ENCODE results near the gene TMPRSS4. TPM values are rescaled to one million over a fixed set of nuclear protein-coding genes. Genes with fewer than 3 reads are reported as not detected.

TMPRSS4 gene
- total RNA-seq, 1 experiment from 2014 or later: not detected

GRCh38 chr11:118057251-118058145 is 19.4 kb upstream of the TMPRSS4 start:
- H3K27ac Mint-ChIP-seq (ENCODE audit: low read depth, unreplicated experiment): no peak overlapping the region
- H3K36me3 Mint-ChIP-seq (ENCODE audit: insufficient read depth, unreplicated experiment): no peaks in the 10 kb centered on the region
- no peak for TF ChIP-seq CTCF (IDR thresholded peaks at IDR 0.05; ENCODE audit: unreplicated experiment)
- intact Hi-C loops (cut with micrococcal nuclease): no loop called here
- CTCF ChIA-PET: interaction anchor here (1.0 to 1.7 kb wide), 3 partner anchors 113 to 249 kb away, joined by 4 read pairs; no protein-coding TSS in a partner anchor
- H3K4me3 Mint-ChIP-seq (ENCODE audit: unreplicated experiment): no peak overlapping the region
- DNase-seq (ENCODE audit: unreplicated experiment): no peak
- H3K4me1 Mint-ChIP-seq (ENCODE audit: insufficient read depth, unreplicated experiment): no peaks in the 10 kb centered on the region
- peaks cover 25% of the 10 kb centered on the region for H3K27me3 Mint-ChIP-seq (ENCODE audit: insufficient read depth, unreplicated experiment)
- POLR2A ChIA-PET: interaction anchor here (0.6 to 0.8 kb wide), 2 partner anchors 33 to 44 kb away, joined by 3 read pairs; no protein-coding TSS in a partner anchor
- H3K9me3 Mint-ChIP-seq (ENCODE audit: unreplicated experiment): no peaks in the 10 kb centered on the region
- no TSS peak for BruUV-seq (replicated peaks)

DNA sequence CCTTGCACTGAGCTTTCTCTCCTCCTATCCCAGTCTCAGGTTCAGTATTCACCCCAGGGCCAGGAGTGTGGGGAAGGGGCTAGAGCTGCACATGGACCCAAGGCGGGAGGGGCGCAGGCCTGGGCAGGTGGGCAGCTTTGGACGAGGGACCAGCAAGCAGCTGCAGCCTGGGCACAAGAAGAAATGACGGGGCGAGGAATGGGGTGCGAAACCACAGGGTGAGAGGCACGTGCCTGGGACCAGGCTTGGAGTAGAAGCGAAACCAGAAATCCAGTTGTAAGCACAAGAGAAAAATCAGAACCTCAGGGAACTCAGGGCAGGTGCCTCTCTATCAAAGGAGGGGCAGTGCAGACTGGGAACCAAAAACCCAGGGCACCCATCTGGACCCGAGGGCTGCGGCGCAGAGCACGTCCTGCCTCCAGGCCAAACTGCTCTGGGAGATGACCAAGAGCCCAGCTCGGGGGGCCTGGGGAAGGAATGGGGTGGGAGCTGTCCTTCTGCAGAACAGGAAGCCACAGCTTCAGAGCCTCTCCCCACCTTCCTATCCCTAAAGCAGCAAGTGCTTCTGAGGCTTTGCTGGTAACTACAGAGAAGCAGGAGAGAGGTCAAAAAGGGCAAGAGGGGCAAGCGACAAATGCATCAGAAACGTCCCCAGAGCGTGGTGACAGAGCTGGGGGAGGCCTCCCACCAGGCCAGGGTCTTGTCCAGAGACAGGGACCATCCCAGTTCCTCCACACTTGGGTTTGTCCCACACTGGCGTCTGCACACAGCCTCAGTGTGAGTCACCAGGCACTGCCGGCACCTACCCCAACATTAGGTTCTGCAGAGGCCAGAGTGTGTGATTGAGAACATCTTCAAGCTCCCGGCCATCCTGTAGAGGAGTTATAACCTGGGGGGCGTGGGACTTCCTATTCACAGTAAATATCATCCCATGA is 18.3 kb upstream of the TMPRSS4 start:
- Mint-ChIP-seq H3K36me3 (ENCODE audit: insufficient read depth, unreplicated experiment) (no peaks in the 10 kb centered on the region), H3K27ac (ENCODE audit: low read depth, unreplicated experiment) (no peak overlapping the region), H3K4me3 (ENCODE audit: unreplicated experiment) (no peak overlapping the region), H3K27me3 (ENCODE audit: insufficient read depth, unreplicated experiment) (peaks cover 25% of the 10 kb centered on the region), H3K4me1 (ENCODE audit: insufficient read depth, unreplicated experiment) (no peaks in the 10 kb centered on the region), H3K9me3 (ENCODE audit: unreplicated experiment) (no peaks in the 10 kb centered on the region)
- ChIA-PET POLR2A (interaction anchor here (0.8 kb wide), 1 partner anchor 32 kb away, joined by 3 read pairs; no protein-coding TSS in a partner anchor), CTCF (interaction anchor here (0.6 to 1.4 kb wide), 5 partner anchors 20 to 515 kb away, joined by 3 to 6 read pairs (median 3); no protein-coding TSS in a partner anchor)
- DNase-seq (ENCODE audit: unreplicated experiment): no peak
- intact Hi-C loops (cut with micrococcal nuclease): no loop called here
- no peak for TF ChIP-seq CTCF (IDR thresholded peaks at IDR 0.05; ENCODE audit: unreplicated experiment)
- BruUV-seq (replicated peaks): no TSS peak

- Mint-ChIP-seq H3K36me3 (ENCODE audit: insufficient read depth, unreplicated experiment) (no peaks in the 10 kb centered on the region), H3K27me3 (ENCODE audit: insufficient read depth, unreplicated experiment) (peaks cover 25% of the 10 kb centered on the region), H3K4me1 (ENCODE audit: insufficient read depth, unreplicated experiment) (no peaks in the 10 kb centered on the region), H3K27ac (ENCODE audit: low read depth, unreplicated experiment) (no peak overlapping the region), H3K4me3 (ENCODE audit: unreplicated experiment) (no peak overlapping the region), H3K9me3 (ENCODE audit: unreplicated experiment) (no peaks in the 10 kb centered on the region)
- intact Hi-C loops (cut with micrococcal nuclease): no loop called here
- no TSS peak for BruUV-seq (replicated peaks)
- ChIA-PET POLR2A (interaction anchor here (0.6 kb wide), 1 partner anchor 241 kb away, joined by 3 read pairs; no protein-coding TSS in a partner anchor), CTCF (interaction anchor here (0.6 to 1.4 kb wide), 3 partner anchors 225 to 251 kb away, joined by 3 to 6 read pairs (median 4); no protein-coding TSS in a partner anchor)
- TF ChIP-seq CTCF (IDR thresholded peaks at IDR 0.05; ENCODE audit: unreplicated experiment): no peak
- no peak for DNase-seq (ENCODE audit: unreplicated experiment)
Measured at GRCh38 chr11:118059246-118059940, 17.5 kb upstream of the TMPRSS4 start.

All from MCF 10A (cell line).